Measurements from ENCODE around the gene ELF3. TPM values are rescaled to one million over a fixed set of nuclear protein-coding genes. Genes with fewer than 3 reads are reported as not detected.

Gene ELF3
- total RNA-seq, 1 donor from 2014 or later = 2.7 TPM

DNA sequence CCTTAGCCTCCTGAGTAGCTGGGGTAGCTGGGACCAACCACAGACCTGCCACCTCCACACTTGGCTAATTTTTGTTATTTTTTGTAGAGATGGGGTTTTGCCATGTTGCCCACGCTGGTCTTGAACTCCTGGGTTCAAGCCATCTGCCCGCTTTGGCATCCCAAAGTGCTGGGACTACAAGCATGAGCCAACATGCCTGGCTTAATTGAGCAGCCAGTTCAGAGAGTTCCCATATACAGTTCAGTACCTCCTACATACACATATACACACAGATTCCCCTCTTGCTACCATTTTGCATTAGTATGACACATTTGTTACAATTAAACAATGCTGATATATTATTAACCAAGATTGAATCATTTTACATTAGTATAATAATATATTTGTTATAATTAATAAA lies 25.0 kb upstream of the ELF3 start:
- no peak for DNase-seq (ENCODE audit: low spot score)
- H3F3A ChIP-seq (ENCODE audit: low read depth) = peaks cover 24% of the 10 kb centered on the region
- peaks cover 6% of the 10 kb centered on the region for H3K4me1 ChIP-seq
- H2AFZ ChIP-seq (replicated peaks) = no peak overlapping the region
- peaks cover 23% of the 10 kb centered on the region for H4K20me1 ChIP-seq (ENCODE audit: low read depth)
- TF ChIP-seq EZH2phosphoT487 (IDR thresholded peaks at IDR 0.05) = no peak
- no peak for TF ChIP-seq EZH2 (IDR thresholded peaks at IDR 0.05)
- TF ChIP-seq, protein P1, sequence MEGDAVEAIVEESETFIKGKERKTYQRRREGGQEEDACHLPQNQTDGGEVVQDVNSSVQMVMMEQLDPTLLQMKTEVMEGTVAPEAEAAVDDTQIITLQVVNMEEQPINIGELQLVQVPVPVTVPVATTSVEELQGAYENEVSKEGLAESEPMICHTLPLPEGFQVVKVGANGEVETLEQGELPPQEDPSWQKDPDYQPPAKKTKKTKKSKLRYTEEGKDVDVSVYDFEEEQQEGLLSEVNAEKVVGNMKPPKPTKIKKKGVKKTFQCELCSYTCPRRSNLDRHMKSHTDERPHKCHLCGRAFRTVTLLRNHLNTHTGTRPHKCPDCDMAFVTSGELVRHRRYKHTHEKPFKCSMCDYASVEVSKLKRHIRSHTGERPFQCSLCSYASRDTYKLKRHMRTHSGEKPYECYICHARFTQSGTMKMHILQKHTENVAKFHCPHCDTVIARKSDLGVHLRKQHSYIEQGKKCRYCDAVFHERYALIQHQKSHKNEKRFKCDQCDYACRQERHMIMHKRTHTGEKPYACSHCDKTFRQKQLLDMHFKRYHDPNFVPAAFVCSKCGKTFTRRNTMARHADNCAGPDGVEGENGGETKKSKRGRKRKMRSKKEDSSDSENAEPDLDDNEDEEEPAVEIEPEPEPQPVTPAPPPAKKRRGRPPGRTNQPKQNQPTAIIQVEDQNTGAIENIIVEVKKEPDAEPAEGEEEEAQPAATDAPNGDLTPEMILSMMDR (IDR thresholded peaks at IDR 0.05) = no peak
- H3K79me2 ChIP-seq (ENCODE audit: low read depth) = peaks cover 51% of the 10 kb centered on the region
- H3K4me3 Mint-ChIP-seq = peak overlapping the region; percentile 60
- H3K36me3 ChIP-seq = peaks cover 3% of the 10 kb centered on the region
- H3K9ac ChIP-seq = no peak overlapping the region
- H3K36me3 Mint-ChIP-seq = peaks cover 10% of the 10 kb centered on the region
- peaks cover 15% of the 10 kb centered on the region for H3K27me3 ChIP-seq
- no peak overlapping the region for H3K4me3 ChIP-seq
- no peaks in the 10 kb centered on the region for H3K9me3 Mint-ChIP-seq
- no peaks in the 10 kb centered on the region for H3K9me3 ChIP-seq (ENCODE audit: low read depth)
- H3K27me3 Mint-ChIP-seq (ENCODE audit: insufficient read depth, low read depth) = peaks cover 7% of the 10 kb centered on the region
- no peak overlapping the region for H3K4me2 ChIP-seq
- peaks cover 22% of the 10 kb centered on the region for H3K4me1 Mint-ChIP-seq
- H3K27ac ChIP-seq = no peak overlapping the region
- no peak overlapping the region for H3K27ac Mint-ChIP-seq

DNA sequence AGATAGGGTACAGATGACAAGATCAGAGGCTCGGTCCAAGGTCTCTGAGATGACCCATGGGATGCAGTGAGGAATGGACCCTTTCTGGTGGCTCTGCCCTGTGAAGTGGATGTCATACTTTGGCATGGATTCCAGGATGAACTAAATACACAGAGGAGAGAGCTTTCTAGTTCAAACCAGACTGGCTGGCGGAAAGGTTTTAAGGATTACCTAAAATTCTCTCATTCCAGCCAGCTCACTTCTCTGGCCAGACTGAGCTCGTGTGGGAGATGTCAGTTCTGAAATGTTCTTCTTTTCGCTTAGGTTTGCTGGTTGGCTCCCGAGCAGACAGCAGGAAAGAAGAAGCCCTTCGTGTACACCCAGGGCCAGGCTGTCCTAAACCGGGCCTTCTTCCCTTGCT lies 21.8 kb upstream of the ELF3 start:
- Mint-ChIP-seq H3K9me3 (no peaks in the 10 kb centered on the region), H3K4me1 (peaks cover 11% of the 10 kb centered on the region), H3K27ac (no peak overlapping the region), H3K4me3 (no peak overlapping the region), H3K36me3 (peaks cover 24% of the 10 kb centered on the region), H3K27me3 (ENCODE audit: insufficient read depth, low read depth) (no peaks in the 10 kb centered on the region)
- no peak overlapping the region for H3K27ac ChIP-seq
- H3K27me3 ChIP-seq = no peaks in the 10 kb centered on the region
- H2AFZ ChIP-seq (replicated peaks) = no peak overlapping the region
- peaks cover 5% of the 10 kb centered on the region for H3K36me3 ChIP-seq
- no peak overlapping the region for H3K4me2 ChIP-seq
- H3K4me3 ChIP-seq = no peak overlapping the region
- H3K9ac ChIP-seq = no peak overlapping the region
- no peak for DNase-seq (ENCODE audit: low spot score)
- peaks cover 5% of the 10 kb centered on the region for H3K4me1 ChIP-seq
- peaks cover 1% of the 10 kb centered on the region for H3F3A ChIP-seq (ENCODE audit: low read depth)
- TF ChIP-seq, protein P1 (IDR thresholded peaks at IDR 0.05) = no peak
- no peak for TF ChIP-seq EZH2phosphoT487 (IDR thresholded peaks at IDR 0.05)
- no peak for TF ChIP-seq EZH2 (IDR thresholded peaks at IDR 0.05)
- no peaks in the 10 kb centered on the region for H3K9me3 ChIP-seq (ENCODE audit: low read depth)
- peaks cover 24% of the 10 kb centered on the region for H4K20me1 ChIP-seq (ENCODE audit: low read depth)
- H3K79me2 ChIP-seq (ENCODE audit: low read depth) = peaks cover 47% of the 10 kb centered on the region

- Histone ChIP-seq H4K20me1 (ENCODE audit: low read depth) (peaks cover 17% of the 10 kb centered on the region), H3K27ac (no peak overlapping the region), H3K36me3 (peaks cover 5% of the 10 kb centered on the region), H3K4me1 (no peaks in the 10 kb centered on the region), H3F3A (ENCODE audit: low read depth) (no peaks in the 10 kb centered on the region), H3K27me3 (no peaks in the 10 kb centered on the region), H3K4me2 (no peak overlapping the region), H3K9ac (no peak overlapping the region), H3K4me3 (no peak overlapping the region), H3K79me2 (ENCODE audit: low read depth) (peaks cover 37% of the 10 kb centered on the region), H2AFZ (replicated peaks) (no peak overlapping the region), H3K9me3 (ENCODE audit: low read depth) (no peaks in the 10 kb centered on the region)
- Mint-ChIP-seq H3K27ac (no peak overlapping the region), H3K9me3 (no peaks in the 10 kb centered on the region), H3K27me3 (ENCODE audit: insufficient read depth, low read depth) (no peaks in the 10 kb centered on the region), H3K4me1 (peaks cover 4% of the 10 kb centered on the region), H3K4me3 (no peak overlapping the region), H3K36me3 (peaks cover 28% of the 10 kb centered on the region)
- no peak for DNase-seq (ENCODE audit: low spot score)
- no peak for TF ChIP-seq EZH2 (IDR thresholded peaks at IDR 0.05)
- TF ChIP-seq, protein P1 (IDR thresholded peaks at IDR 0.05) = no peak
- TF ChIP-seq EZH2phosphoT487 (IDR thresholded peaks at IDR 0.05) = no peak
Measured at GRCh38 chr1:201989354-201990128, 20.8 kb upstream of the ELF3 start.

Measured in neural progenitor cell (in vitro differentiated cells).